ENCODE measurements around the gene DNAJC16.
A peak's percentile ranks its signal among the peaks of the same experiment; 100 is the strongest.
"Not testable (repeated sequence)": the region's sequence is repeated elsewhere in the genome, so short reads cannot be mapped to it uniquely, and the experiment has no call there.

DNAJC16 gene

GRCh38 chr1:15526490-15527339, at the start of gene DNAJC16:
Gene DNAJC16 (plus strand): TSS chr1:15526848. CDS start chr1:15529106, 2,258 bp downstream.
- DNase-seq (ENCODE audit: low spot score): peak; percentile 95

DNA sequence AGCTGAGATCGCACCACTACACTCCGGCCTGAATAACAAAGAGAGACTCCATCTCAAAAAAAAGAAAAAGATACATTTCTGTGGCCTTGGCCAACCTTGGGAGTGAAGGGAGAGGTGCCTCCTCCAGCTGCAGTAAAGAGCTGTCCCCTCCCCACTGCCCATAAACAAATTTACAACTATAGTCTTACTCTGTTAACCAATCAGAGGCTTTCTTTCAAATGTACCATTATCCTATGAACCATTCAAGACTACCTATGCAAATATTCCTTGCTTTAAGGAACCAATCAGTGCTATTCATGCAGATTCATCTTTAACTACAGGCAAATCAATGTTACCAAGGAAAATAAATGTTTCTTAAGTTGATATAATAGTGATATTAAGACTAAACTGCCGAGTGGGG, 49.7 kb upstream of the DNAJC16 start:
- no peak for DNase-seq (ENCODE audit: low spot score)

DNA sequence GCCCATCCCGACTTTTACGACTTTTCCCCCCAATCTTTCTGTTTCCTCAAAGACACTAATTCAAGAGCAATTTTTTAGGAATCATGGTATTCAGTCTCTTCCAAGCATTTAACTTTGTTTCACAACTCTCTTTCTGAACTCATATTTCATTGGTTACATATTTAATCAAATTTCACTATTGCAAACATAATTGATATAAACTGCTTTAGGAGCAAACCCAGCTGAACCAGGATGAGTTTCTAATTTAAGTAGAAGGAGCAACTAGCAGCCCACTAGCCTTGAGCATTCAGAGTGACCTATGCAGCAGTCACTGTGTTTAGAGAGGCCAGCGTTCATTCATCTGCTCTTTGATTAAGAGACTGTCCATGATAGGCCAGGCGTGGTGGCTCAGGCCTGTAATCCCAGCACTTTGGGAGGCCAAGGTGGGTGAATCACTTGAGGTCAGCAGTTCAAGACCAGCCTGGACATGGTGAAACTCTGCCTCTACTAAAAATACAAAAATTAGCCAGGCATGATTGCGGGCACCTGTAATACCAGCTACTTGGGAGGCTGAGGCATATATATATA, 48.9 kb upstream of the DNAJC16 start:
- DNase-seq (ENCODE audit: low spot score): no peak

GRCh38 chr1:15479654-15480347, 46.8 kb upstream of the DNAJC16 start:
- DNase-seq (ENCODE audit: low spot score): no peak

DNA sequence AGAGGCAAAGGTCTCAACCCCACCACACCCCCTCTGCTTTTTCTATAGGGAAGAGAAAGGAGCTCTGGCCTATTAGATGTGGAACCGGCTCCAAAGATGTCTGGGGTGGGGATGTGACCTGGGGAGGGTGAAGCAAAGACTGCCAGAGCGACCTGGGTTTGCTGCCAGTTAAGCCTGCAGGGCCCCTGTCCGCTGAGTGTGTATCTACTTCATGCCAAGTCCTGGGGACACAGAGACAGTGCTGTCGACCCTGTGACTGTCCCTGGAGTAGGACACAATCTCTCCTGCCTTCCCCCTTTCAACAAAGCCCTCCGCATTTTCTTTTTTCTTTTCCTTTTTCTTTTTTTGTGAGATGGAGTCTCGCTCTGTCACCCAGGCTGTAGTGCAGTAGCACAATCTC, 44.2 kb upstream of the DNAJC16 start:
- DNase-seq (ENCODE audit: low spot score): not testable (repeated sequence)

- not testable (repeated sequence) for DNase-seq (ENCODE audit: low spot score)
These were observed 43.6 kb upstream of the DNAJC16 start for GRCh38 chr1:15482983-15483543.

- DNase-seq (ENCODE audit: low spot score): no peak
These were observed 42.7 kb upstream of the DNAJC16 start for GRCh38 chr1:15483971-15484370.

DNA sequence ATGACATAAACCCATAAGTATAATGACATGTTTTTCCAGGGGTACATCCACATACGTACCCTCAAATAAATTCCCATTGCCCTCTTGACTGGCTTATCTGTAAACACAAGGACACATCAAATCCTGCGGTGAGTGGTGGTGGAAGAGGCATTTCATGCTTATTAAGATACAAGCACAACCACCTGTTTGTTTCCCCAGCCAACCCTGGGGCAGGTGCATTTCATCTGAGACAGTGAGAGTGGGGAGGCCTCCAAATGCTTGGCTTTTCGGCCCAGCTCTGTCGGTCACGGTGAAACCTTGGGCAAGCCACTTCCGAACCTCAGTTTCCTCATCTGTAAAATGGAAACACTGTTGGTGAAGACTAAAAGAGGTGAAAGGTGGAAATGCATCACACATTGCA, 42.2 kb upstream of the DNAJC16 start:
- not testable (repeated sequence) for DNase-seq (ENCODE audit: low spot score)

GRCh38 chr1:15485636-15486035, 41.0 kb upstream of the DNAJC16 start:
- no peak for DNase-seq (ENCODE audit: low spot score)

GRCh38 chr1:15486844-15487610, 39.6 kb upstream of the DNAJC16 start:
- not testable (repeated sequence) for DNase-seq (ENCODE audit: low spot score)

GRCh38 chr1:15488371-15488770, 38.3 kb upstream of the DNAJC16 start:
- no peak for DNase-seq (ENCODE audit: low spot score)

GRCh38 chr1:15489052-15489736, 37.5 kb upstream of the DNAJC16 start:
- DNase-seq (ENCODE audit: low spot score): no peak

DNA sequence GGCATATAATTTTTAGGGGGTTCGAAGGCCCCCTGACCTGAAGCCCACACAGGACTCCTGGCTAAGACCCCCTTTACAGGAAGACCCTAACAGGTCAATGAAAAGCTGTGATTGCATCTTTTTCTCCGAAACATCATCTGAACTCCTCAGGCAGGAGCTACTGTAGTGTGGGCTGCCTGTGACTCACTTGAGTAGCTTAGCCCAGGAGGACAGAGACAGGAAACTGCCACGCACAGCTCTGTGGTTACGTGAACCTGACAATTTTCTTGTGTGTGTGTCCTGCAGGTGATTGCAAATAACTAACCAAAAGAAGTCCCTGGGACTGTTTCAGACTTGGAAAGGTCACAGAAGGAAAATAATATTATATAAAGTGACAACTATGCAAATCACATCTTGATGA, 35.6 kb upstream of the DNAJC16 start:
- DNase-seq (ENCODE audit: low spot score): not testable (repeated sequence)

GRCh38 chr1:15492596-15492995, 34.1 kb upstream of the DNAJC16 start:
- no peak for DNase-seq (ENCODE audit: low spot score)

GRCh38 chr1:15493869-15494390, 32.7 kb upstream of the DNAJC16 start:
- no peak for DNase-seq (ENCODE audit: low spot score)

DNA sequence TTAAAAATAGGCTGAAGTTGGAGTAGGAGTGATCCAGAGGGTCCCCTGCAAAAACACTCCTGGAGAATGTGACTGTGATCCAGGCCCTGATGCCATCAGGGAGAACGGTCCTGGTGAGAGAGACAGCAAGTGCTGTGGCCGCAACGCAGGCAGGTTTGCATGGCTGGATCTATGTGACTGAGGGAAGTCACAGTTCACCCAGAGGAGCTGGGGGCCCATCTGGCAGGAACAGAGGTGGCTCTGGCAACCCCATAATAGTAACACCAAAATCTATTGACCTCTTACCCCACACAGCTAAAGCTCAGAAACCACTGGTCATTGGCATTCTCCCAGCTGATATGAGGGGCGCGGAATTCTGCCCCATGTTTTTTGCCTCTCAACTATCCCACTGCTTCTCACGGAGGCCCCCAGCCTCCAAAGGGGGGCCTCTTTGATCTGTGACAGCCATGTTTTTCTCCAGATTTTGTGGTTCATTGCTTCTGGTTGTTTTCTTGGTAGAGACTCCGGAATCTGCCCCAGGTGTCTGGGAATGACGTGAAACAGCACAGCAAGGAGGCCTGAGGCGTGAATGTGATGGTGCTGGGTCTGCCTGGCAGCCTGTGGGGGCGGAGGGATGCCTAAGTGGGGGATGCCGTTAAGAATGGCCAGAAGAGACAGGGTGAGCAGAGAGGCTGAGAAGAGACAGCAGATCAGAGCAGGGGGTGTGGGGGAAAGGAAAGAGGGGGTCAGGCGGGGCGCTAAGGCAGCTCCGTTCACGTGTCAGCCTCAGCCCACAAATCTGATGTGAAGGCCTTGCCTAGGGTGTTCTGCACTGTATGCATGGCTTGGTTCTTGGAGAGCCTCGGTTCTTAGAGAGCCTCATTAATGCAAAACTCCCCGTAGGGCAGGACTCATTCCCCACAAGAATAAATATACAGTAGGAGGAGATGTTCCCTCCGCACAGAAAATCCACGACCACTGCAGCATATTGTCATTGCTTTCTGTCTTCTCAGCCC, 26.2 kb upstream of the DNAJC16 start:
- DNase-seq (ENCODE audit: low spot score): no peak

DNA sequence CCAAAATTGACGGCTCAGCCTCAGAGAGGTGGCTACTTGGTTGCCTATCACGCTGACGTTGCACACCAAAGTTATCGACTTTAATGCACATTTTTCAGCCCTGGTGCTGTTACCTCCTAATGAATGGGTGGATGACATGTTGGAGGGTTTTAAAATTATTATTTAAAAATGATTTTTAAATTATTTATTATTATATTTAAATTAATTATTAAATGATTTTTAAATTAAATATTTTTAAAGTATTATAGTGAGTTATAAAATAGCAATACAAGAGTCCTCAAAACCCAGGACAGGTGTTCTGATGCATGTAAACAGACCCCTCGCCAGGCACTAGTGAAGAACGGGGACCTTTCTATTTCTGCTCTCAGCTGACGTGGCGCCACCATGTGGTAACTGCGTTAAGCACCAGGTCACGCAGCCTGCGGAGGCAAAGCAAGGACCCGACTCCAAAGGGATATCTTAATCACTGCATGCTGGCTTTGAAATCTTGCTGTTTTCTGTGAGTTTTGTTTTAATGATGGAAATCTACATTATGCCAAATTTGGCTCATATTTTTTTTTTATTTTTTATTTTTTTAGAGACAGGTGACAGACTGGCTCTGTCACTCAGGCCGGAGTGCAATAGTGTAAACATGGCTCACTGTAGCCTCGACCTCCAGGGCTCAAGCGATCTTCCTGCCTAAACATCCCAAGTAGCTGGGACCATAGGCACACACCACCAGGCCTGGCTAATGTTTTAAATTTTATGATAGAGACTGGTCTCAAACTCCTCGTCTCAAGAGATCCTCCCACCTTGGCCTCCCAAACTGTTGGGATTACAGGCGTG, 25.2 kb upstream of the DNAJC16 start:
- DNase-seq (ENCODE audit: low spot score): peak; percentile 63

- DNase-seq (ENCODE audit: low spot score): no peak
These were observed 22.2 kb upstream of the DNAJC16 start for GRCh38 chr1:15504436-15504835.

DNA sequence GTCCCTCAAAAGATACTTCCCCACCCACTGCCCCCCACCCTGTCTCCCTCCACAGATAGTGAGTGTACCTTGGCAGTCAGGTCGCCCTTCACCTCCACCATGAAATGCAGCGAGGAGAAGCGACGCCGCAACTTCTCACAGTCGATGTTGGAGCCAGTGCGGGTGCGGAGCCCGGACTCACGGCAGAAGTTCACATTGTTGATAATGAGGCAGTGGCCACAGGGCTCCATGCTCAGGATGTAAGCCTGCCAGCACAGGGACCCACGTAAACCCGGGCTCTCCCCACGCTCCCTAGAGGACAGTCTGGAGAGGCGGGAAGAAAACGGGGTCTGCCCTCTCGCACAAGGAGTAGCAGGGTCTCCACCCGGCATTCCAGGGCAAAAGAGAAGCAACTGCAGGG, 19.8 kb upstream of the DNAJC16 start:
- no peak for DNase-seq (ENCODE audit: low spot score)

Measured in COLO829 (cell line).